A549 (cell line): Measurements from ENCODE around the gene ELF2.

Source experiments
- CBX2 ChIP-seq: fragments of 200-600 bp; sonication (generic); IDR thresholded peaks from 2 replicates; pipeline ENCODE4 v1.6.1; 2016; ENCODE audit warnings: low read depth, mild to moderate bottlenecking, borderline replicate concordance
- CEBPB ChIP-seq, 2 experiments: fragments of >200 bp in 1 of 2; sonication (Bioruptor Twin) in 1 of 2; formaldehyde crosslinking in 1 of 2; IDR thresholded peaks; 2 replicates each; pipeline ENCODE4 v1.6.1; 2012 to 2016
- CHD2 ChIP-seq: fragments of 150-350 bp; IDR thresholded peaks from 2 replicates; pipeline ENCODE4 v1.6.1; 2014; ENCODE audit warnings: low read length; ENCODE audit not compliant: partially characterized antibody
- CHD4 ChIP-seq: fragments of 200-600 bp; sonication (generic); IDR thresholded peaks from 2 replicates; pipeline ENCODE4 v1.6.1; 2016; ENCODE audit warnings: antibody characterized with exemption, mild to moderate bottlenecking, borderline replicate concordance
- EP300 ChIP-seq, 2 experiments: fragments of >200 bp; sonication (Bioruptor Twin); formaldehyde crosslinking; IDR thresholded peaks; 2 replicates in 1 of 2; 3 replicates in 1 of 2; pipeline ENCODE4 v1.6.1; 2016 to 2017
- POLR2A ChIP-seq: IDR thresholded peaks from 2 replicates; pipeline ENCODE4 v1.6.1; 2012; ENCODE audit warnings: mild to moderate bottlenecking, low read length
- POLR2AphosphoS2 ChIP-seq: conservative IDR thresholded peaks from 2 replicates; pipeline ENCODE4 v1.6.1; 2012; ENCODE audit warnings: low read length, improper control_type of control experiment, inconsistent platforms
- RCOR1 ChIP-seq: fragments of 150-350 bp; IDR thresholded peaks from 2 replicates; pipeline ENCODE4 v1.6.1; 2014; ENCODE audit warnings: antibody characterized with exemption, low read length, low read depth
- TF ChIP-seq, protein P1 (sequence below): fragments of >200 bp; sonication (Bioruptor Twin); formaldehyde crosslinking; IDR thresholded peaks from 3 replicates; pipeline ENCODE4 v1.5.1; 2016
- TF ChIP-seq, protein P2 (sequence below): fragments of 200-600 bp; sonication (generic); IDR thresholded peaks from 2 replicates; pipeline ENCODE4 v1.6.1; 2016; ENCODE audit warnings: antibody characterized with exemption, mild to moderate bottlenecking, moderate library complexity

GRCh38 chr4:139028191-139028661 is 148.8 kb downstream of the ELF2 start:
- TF ChIP-seq, protein P1, sequence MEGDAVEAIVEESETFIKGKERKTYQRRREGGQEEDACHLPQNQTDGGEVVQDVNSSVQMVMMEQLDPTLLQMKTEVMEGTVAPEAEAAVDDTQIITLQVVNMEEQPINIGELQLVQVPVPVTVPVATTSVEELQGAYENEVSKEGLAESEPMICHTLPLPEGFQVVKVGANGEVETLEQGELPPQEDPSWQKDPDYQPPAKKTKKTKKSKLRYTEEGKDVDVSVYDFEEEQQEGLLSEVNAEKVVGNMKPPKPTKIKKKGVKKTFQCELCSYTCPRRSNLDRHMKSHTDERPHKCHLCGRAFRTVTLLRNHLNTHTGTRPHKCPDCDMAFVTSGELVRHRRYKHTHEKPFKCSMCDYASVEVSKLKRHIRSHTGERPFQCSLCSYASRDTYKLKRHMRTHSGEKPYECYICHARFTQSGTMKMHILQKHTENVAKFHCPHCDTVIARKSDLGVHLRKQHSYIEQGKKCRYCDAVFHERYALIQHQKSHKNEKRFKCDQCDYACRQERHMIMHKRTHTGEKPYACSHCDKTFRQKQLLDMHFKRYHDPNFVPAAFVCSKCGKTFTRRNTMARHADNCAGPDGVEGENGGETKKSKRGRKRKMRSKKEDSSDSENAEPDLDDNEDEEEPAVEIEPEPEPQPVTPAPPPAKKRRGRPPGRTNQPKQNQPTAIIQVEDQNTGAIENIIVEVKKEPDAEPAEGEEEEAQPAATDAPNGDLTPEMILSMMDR: no peak
- TF ChIP-seq POLR2A: no peak
- no peak for TF ChIP-seq CBX2
- no peak for TF ChIP-seq EP300 (IDR thresholded peaks at IDR 0.05)
- no peak for TF ChIP-seq RCOR1
- TF ChIP-seq, protein P2, sequence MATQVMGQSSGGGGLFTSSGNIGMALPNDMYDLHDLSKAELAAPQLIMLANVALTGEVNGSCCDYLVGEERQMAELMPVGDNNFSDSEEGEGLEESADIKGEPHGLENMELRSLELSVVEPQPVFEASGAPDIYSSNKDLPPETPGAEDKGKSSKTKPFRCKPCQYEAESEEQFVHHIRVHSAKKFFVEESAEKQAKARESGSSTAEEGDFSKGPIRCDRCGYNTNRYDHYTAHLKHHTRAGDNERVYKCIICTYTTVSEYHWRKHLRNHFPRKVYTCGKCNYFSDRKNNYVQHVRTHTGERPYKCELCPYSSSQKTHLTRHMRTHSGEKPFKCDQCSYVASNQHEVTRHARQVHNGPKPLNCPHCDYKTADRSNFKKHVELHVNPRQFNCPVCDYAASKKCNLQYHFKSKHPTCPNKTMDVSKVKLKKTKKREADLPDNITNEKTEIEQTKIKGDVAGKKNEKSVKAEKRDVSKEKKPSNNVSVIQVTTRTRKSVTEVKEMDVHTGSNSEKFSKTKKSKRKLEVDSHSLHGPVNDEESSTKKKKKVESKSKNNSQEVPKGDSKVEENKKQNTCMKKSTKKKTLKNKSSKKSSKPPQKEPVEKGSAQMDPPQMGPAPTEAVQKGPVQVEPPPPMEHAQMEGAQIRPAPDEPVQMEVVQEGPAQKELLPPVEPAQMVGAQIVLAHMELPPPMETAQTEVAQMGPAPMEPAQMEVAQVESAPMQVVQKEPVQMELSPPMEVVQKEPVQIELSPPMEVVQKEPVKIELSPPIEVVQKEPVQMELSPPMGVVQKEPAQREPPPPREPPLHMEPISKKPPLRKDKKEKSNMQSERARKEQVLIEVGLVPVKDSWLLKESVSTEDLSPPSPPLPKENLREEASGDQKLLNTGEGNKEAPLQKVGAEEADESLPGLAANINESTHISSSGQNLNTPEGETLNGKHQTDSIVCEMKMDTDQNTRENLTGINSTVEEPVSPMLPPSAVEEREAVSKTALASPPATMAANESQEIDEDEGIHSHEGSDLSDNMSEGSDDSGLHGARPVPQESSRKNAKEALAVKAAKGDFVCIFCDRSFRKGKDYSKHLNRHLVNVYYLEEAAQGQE: no peak
- TF ChIP-seq POLR2AphosphoS2: no peak; the same call in 1 of the 2 replicates
- TF ChIP-seq CEBPB (IDR thresholded peaks at IDR 0.05): no peak
- no peak for TF ChIP-seq CHD2
- TF ChIP-seq CHD4: no peak
